Heart left ventricle (tissue), 16 donors: Measurements from ENCODE around the gene SPSB1. TPM values are rescaled to one million over a fixed set of nuclear protein-coding genes. Genes with fewer than 3 reads are reported as not detected.
A peak's percentile ranks its signal among the peaks of the same experiment; 100 is the strongest.

ENCODE experiments used
- ATAC-seq, 4 donors: fragments of 200-7000 bp; cut with Tn5 transposase; one replicate each; pipeline ENCODE4 v1.9.1; 2020 to 2022; ENCODE audit warnings: moderate library complexity in 4 of 4, mild to moderate bottlenecking in 3 of 4, moderate number of reproducible peaks in 1 of 4
- DNase-seq, 5 donors: peaks; one replicate each; pipeline ENCODE4 v3.0.0-alpha.2; 2020
- H3K27ac ChIP-seq, 12 donors: fragments of 200-600 bp; sonication (generic) in 4 of 12; one replicate each; pipeline versions ENCODE4 v1.5.0 to v1.8.0; 2016 to 2022; ENCODE audit warnings: mild to moderate bottlenecking in 2 of 12
- H3K27me3 ChIP-seq, 9 donors: fragments of 200-600 bp; sonication (generic) in 2 of 9; one replicate each; pipeline versions ENCODE4 v1.5.1 to v1.8.0; 2016 to 2022; ENCODE audit warnings: mild to moderate bottlenecking in 3 of 9
- H3K36me3 ChIP-seq, 9 donors: fragments of 200-600 bp; sonication (generic) in 2 of 9; one replicate each; pipeline versions ENCODE4 v1.5.0 to v1.8.0; 2018 to 2022; ENCODE audit warnings: mild to moderate bottlenecking in 2 of 9
- H3K4me1 ChIP-seq, 12 donors: fragments of 200-600 bp; sonication (generic) in 4 of 12; one replicate each; pipeline versions ENCODE4 v1.5.0 to v1.8.0; 2016 to 2022; ENCODE audit warnings: mild to moderate bottlenecking in 3 of 12
- H3K4me3 ChIP-seq, 12 donors: fragments of 200-600 bp; sonication (generic) in 4 of 12; one replicate each; pipeline versions ENCODE4 v1.5.0 to v1.8.0; 2017 to 2022; ENCODE audit warnings: mild to moderate bottlenecking in 9 of 12, moderate library complexity in 4 of 12
- H3K9me3 ChIP-seq, 12 donors: fragments of 200-600 bp; sonication (generic) in 4 of 12; one replicate each; pipeline versions ENCODE4 v1.5.0 to v1.8.0; 2016 to 2022; ENCODE audit warnings: mild to moderate bottlenecking in 1 of 12
- CTCF ChIP-seq, 12 donors: fragments of 200-600 bp; sonication (generic) in 4 of 12; IDR thresholded peaks; one replicate each; pipeline versions ENCODE4 v1.5.0 to v1.8.0; 2018 to 2022; ENCODE audit warnings: antibody characterized with exemption in 12 of 12, mild to moderate bottlenecking in 5 of 12
- POLR2A ChIP-seq, 2 donors: fragments of 450-650 bp; IDR thresholded peaks; one replicate each; pipeline ENCODE4 v1.6.1; 2017; ENCODE audit warnings: antibody characterized with exemption in 2 of 2, mild to moderate bottlenecking in 2 of 2, moderate library complexity in 2 of 2
- WGBS, 4 donors: extraction: QIAGEN DNeasy Blood & Tissue Kit in 2 of 4; methylation state at CpG; one replicate each; pipeline versions ENCODE4 v1.1.5 to v1.1.7; 2013 to 2018; 5-methylcytosine and 5-hydroxymethylcytosine counted together
- intact Hi-C, 10 donors: fragments of 100-400 bp; cut with DNase I; formaldehyde crosslinking; loops; one replicate each; pipeline versions ENCODE4 v1.11.1 to v1.14.2; 2022
- polyA plus RNA-seq, 2 donors: library from polyadenylated mRNA; stranded (reverse); fragments of 200-250 nt; gene quantifications; one replicate each; pipeline ENCODE4 v1.2.3, GENCODE V29; 2013
- total RNA-seq, 9 donors: library from RNA; depleted of rRNA in 2 of 9; stranded (reverse); fragments of >200 nt in 2 of 9; fragmentation: NEBNext Ultra II Directional in 3 of 9; extraction: Animal tissue kit (Norgen Biotek cat#: 25700) in 3 of 9; gene quantifications; one replicate each; pipeline versions ENCODE4 v1.1.0 to v1.2.4, GENCODE V29; 2016 to 2023
- donor health status: ischemic (EF 13 %, LVEDD 7.1; RV severe dilation, severe dysfunction).
- donor health status: healthy with polysubstance abuse.
- donor health status: DM: no; HTN: yes; CAD: no.
- donor health status: DM: no; HTN: no; CAD: no.
- donor health status: ischemic (EF 25% LVEDD 6.9; RV normal size, moderate dysfunction).
- donor health status: ischemic (EF 25% LVEDD 5.7; RV mildly dilated, moderate dysfunction).
- donor health status: healthy.
- donor health status: DM: yes; HTN: yes; CAD: no.
- donor health status: ischemic (EF 35%, LVEDD 5.7; RV mildly dilated, moderate dysfunction).
- donor health status: nonischemic (EF 11% LVEDD 7.7; RV severe dilation, severe dysfunction).
- donor health status: DM: yes; HTN: yes; CAD: no.
- donor health status: PGD.
- donor health status: ischemic (EF 29% LVEDD 5.4; RV normal size, mild dysfunction).
- donor health status: nonischemic (EF 23%, LVEDD 6.1; RV moderate dilation, normal function).

Gene SPSB1
- total and polyA plus RNA-seq, 11 donors = 7.0 to 27.2 (median 9.2) TPM

GRCh38 chr1:9404117-9404914, 111.6 kb downstream of the SPSB1 start:
- Histone ChIP-seq H3K27ac (no peak overlapping the region), H3K36me3 (no peaks in the 10 kb centered on the region), H3K4me1 (peaks cover 0 to 36% (median 28%) of the 10 kb centered on the region in 12 donors), H3K4me3 (no peak overlapping the region), H3K27me3 (no peaks in the 10 kb centered on the region), H3K9me3 (no peaks in the 10 kb centered on the region)
- no peak for TF ChIP-seq CTCF (IDR thresholded peaks at IDR 0.05)
- no peak for TF ChIP-seq POLR2A (IDR thresholded peaks at IDR 0.05)
- ATAC-seq = no peak
- WGBS, 4 donors = 84 to 89% (median 84%) methylated on average over 15 of the region's 15 CpGs
- intact Hi-C loops = no loop called here
- no peak for DNase-seq

- no peaks in the 10 kb centered on the region for H3K9me3 ChIP-seq
- 49 to 65% (median 58%) methylated on average over 7 of the region's 7 CpGs for WGBS, 4 donors
- no peaks in the 10 kb centered on the region for H3K36me3 ChIP-seq
- TF ChIP-seq POLR2A (IDR thresholded peaks at IDR 0.05) (no peak), CTCF (IDR thresholded peaks at IDR 0.05) (no peak)
- H3K4me3 ChIP-seq = no peak overlapping the region
- intact Hi-C loops = no loop called here
- H3K27me3 ChIP-seq = no peaks in the 10 kb centered on the region
- ATAC-seq (no peak), DNase-seq (no peak)
- no peak overlapping the region for H3K27ac ChIP-seq
- peaks cover 0 to 19% (median 11%) of the 10 kb centered on the region in 12 donors for H3K4me1 ChIP-seq
These were observed 113.4 kb downstream of the SPSB1 start for GRCh38 chr1:9406111-9406510.

DNA sequence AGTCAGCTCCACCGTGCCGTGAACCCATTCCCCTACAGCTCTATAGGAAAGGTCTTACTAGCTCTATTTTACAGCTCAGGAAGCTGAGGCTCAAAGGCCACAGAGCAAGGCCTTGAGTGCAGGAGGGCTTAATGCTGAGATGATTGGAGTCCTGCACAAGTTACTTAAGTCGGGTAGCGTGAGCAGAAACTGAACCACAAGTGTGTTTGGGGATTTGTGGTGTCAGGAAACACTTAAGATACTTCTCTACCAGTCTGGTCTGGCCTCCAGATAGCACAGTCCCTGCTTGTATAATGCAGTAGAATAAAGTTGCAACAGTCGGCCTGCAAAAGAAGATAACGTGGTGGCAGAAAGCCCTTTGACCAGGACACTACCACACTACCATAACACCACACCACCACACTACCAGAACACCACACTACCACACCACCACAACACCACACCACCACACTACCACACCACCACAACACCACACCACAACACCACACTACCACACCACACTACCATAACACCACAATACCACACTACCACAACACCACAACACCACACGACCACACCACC, 118.1 kb downstream of the SPSB1 start:
- H3K9me3 ChIP-seq = no peaks in the 10 kb centered on the region
- no peak overlapping the region for H3K4me3 ChIP-seq
- ATAC-seq = peak in 2 of 4 donors; percentile 15 to 48
- intact Hi-C loops = loop anchor here in 1 of 10 donors (5.0 kb wide), 1 partner anchor 36 kb away; no protein-coding TSS in a partner anchor
- DNase-seq = no peak
- H3K27ac ChIP-seq = peak overlapping the region in 1 of 12 donors; percentile 57
- no peaks in the 10 kb centered on the region for H3K27me3 ChIP-seq
- H3K36me3 ChIP-seq = no peaks in the 10 kb centered on the region
- TF ChIP-seq CTCF (IDR thresholded peaks at IDR 0.05) = no peak
- peaks cover 6 to 30% (median 21%) of the 10 kb centered on the region in 12 donors for H3K4me1 ChIP-seq
- WGBS, 4 donors = 49 to 62% (median 58%) methylated on average over 7 of the region's 7 CpGs
